ENCODE measurements around the gene HIGD2A. TPM values are rescaled to one million over a fixed set of nuclear protein-coding genes. Genes with fewer than 3 reads are reported as not detected.

Gene HIGD2A
- polyA plus RNA-seq, 2 of the 4 experiments (the other 2 are of a cell fraction) = 102 to 205 TPM

GRCh38 chr5:176371621-176372539 is 16.7 kb upstream of the HIGD2A start (continued):
- TF ChIP-seq HEYL (CRISPR knock-in tag; IDR thresholded peaks at IDR 0.05) (no peak), MAX (IDR thresholded peaks at IDR 0.05) (no peak), HDAC2 (IDR thresholded peaks at IDR 0.05) (no peak), RFX5 (IDR thresholded peaks at IDR 0.05) (no peak), PHF8 (IDR thresholded peaks at IDR 0.05; ENCODE audit: borderline replicate concordance, low read depth) (no peak), TP53 (CRISPR knock-in tag; IDR thresholded peaks at IDR 0.05) (no peak), FOSL2 (IDR thresholded peaks at IDR 0.05) (no peak), FOSL2 (CRISPR knock-in tag; IDR thresholded peaks at IDR 0.05) (no peak), CEBPB (IDR thresholded peaks at IDR 0.05) (no peak)

- 83% methylated on average over 7 of the region's 7 CpGs for WGBS (ENCODE audit: missing lambda C conversion rate)
- Histone ChIP-seq H3K9me3 (no peaks in the 10 kb centered on the region), H3K4me3 (no peak overlapping the region), H3K4me1 (no peaks in the 10 kb centered on the region), H3K27ac (no peak overlapping the region), H3K4me2 (no peak overlapping the region)
- no peak for FAIRE-seq
- POLR2A ChIA-PET = no interaction called here
- TF ChIP-seq MYC (IDR thresholded peaks at IDR 0.05; ENCODE audit: borderline replicate concordance, low read length) (no peak), CBX2 (IDR thresholded peaks at IDR 0.05; ENCODE audit: borderline replicate concordance, low read depth) (no peak), HOXB13 (CRISPR knock-in tag; IDR thresholded peaks at IDR 0.05; ENCODE audit: low read depth) (no peak), ELK1 (IDR thresholded peaks at IDR 0.05; ENCODE audit: low read depth, low read length) (no peak), HDAC2 (IDR thresholded peaks at IDR 0.05) (no peak), ZC3H11A (IDR thresholded peaks at IDR 0.05) (no peak), RFX5 (IDR thresholded peaks at IDR 0.05) (no peak), HES2 (IDR thresholded peaks at IDR 0.05) (no peak), REST (IDR thresholded peaks at IDR 0.05) (no peak), PBX3 (IDR thresholded peaks at IDR 0.05) (no peak), ZSCAN20 (CRISPR knock-in tag; IDR thresholded peaks at IDR 0.05) (no peak), MAFK (IDR thresholded peaks at IDR 0.05; ENCODE audit: partially characterized antibody) (no peak), MAZ (IDR thresholded peaks at IDR 0.05; ENCODE audit: borderline replicate concordance, low read depth, low read length) (no peak), ATOH8 (CRISPR knock-in tag; IDR thresholded peaks at IDR 0.05; ENCODE audit: low read depth) (no peak), FOSL2 (IDR thresholded peaks at IDR 0.05) (no peak), FOSL2 (CRISPR knock-in tag; IDR thresholded peaks at IDR 0.05) (no peak), EHMT2 (IDR thresholded peaks at IDR 0.05; ENCODE audit: low read depth) (no peak), RARB (CRISPR knock-in tag; IDR thresholded peaks at IDR 0.05) (no peak), HOXA7 (CRISPR knock-in tag; IDR thresholded peaks at IDR 0.05) (no peak), ZFP36 (IDR thresholded peaks at IDR 0.05; ENCODE audit: borderline replicate concordance, partially characterized antibody) (no peak), RAD21 (conservative IDR thresholded peaks at IDR 0.05 in 1 of 2, IDR thresholded peaks at IDR 0.05 in 1 of 2) (no peak)
- no peak for DNase-seq (ENCODE audit: low read depth in 1 of 2, low spot score in 1 of 2)
- CTCF ChIA-PET = no interaction called here
- no peak for ATAC-seq
Observed at GRCh38 chr5:176373100-176373818, 15.3 kb upstream of the HIGD2A start.
